GM19468 (cell line): Measurements from ENCODE around the gene NDN.
"Not testable (repeated sequence)": the region's sequence is repeated elsewhere in the genome, so short reads cannot be mapped to it uniquely, and the experiment has no call there.

Experiments used
- ATAC-seq: cut with Tn5 transposase; IDR thresholded peaks from one replicate; pipeline ENCODE4 v1.9.1; 2021; ENCODE audit warnings: mild to moderate bottlenecking, moderate library complexity, moderate number of reproducible peaks; ENCODE audit not compliant: unreplicated experiment; ENCODE audit errors: extremely low read depth

NDN gene

GRCh38 chr15:23687143-23687470 is at the start of gene NDN:
TSS of gene NDN (minus strand) at chr15:23687305. CDS start at chr15:23687217, 88 bp downstream.
- ATAC-seq, result no peak

- no peak for ATAC-seq
Measured at GRCh38 chr15:23736033-23736673, 49.0 kb upstream of the NDN start.

GRCh38 chr15:23734862-23735261 is 47.8 kb upstream of the NDN start:
- no peak for ATAC-seq

GRCh38 chr15:23713874-23714656 is 27.0 kb upstream of the NDN start:
- ATAC-seq, result not testable (repeated sequence)

GRCh38 chr15:23708332-23708731 is 21.2 kb upstream of the NDN start:
- no peak for ATAC-seq

GRCh38 chr15:23695282-23695681 is 8.2 kb upstream of the NDN start:
- no peak for ATAC-seq

- no peak for ATAC-seq
Measured at GRCh38 chr15:23694592-23694991, 7.5 kb upstream of the NDN start.

GRCh38 chr15:23690450-23690852 is 3.3 kb upstream of the NDN start:
- ATAC-seq, result no peak

- no peak for ATAC-seq
Measured at GRCh38 chr15:23690015-23690414, 2.9 kb upstream of the NDN start.

- ATAC-seq, result no peak
Measured at GRCh38 chr15:23686466-23687142, 501 bp downstream of the NDN start.

GRCh38 chr15:23671481-23671880 is 15.6 kb downstream of the NDN start:
- ATAC-seq, result no peak

GRCh38 chr15:23670970-23671369 is 16.1 kb downstream of the NDN start:
- ATAC-seq, result no peak

- no peak for ATAC-seq
Measured at GRCh38 chr15:23663232-23663631, 23.9 kb downstream of the NDN start.

- ATAC-seq, result no peak
Measured at GRCh38 chr15:23648920-23649515, 38.1 kb downstream of the NDN start.

- no peak for ATAC-seq
Measured at GRCh38 chr15:23647421-23648370, 39.4 kb downstream of the NDN start, which contains the start of gene MAGEL2. TSS of gene MAGEL2 (minus strand) at chr15:23647867. CDS start at chr15:23647742, 125 bp downstream.

GRCh38 chr15:23647001-23647295 is 40.2 kb downstream of the NDN start:
- no peak for ATAC-seq

GRCh38 chr15:23646165-23647000 is 40.7 kb downstream of the NDN start:
- no peak for ATAC-seq

- ATAC-seq, result no peak
Measured at GRCh38 chr15:23645371-23646164, 41.5 kb downstream of the NDN start.
